OCI-LY1 (cell line): ENCODE data around the gene TMEM9.

Experiments used
- H2AFZ ChIP-seq: fragments of 200-600 bp; sonication (generic), shearing (Covaris generic); 2 replicates; pipeline ENCODE4 v1.6.0; 2014; ENCODE audit warnings: antibody characterized with exemption, mild to moderate bottlenecking, low read length
- H3F3A ChIP-seq: fragments of 200-600 bp; sonication (generic), shearing (Covaris generic); 2 replicates; pipeline ENCODE4 v1.6.0; 2014; ENCODE audit warnings: mild to moderate bottlenecking, antibody characterized with exemption, low read length, moderate library complexity; ENCODE audit not compliant: insufficient read depth
- H3K27ac ChIP-seq: fragments of 200-600 bp; sonication (generic); 2 replicates; pipeline ENCODE4 v1.5.1; 2014; ENCODE audit warnings: low read length, mixed run types, mild to moderate bottlenecking, low read depth; ENCODE audit not compliant: poor library complexity, severe bottlenecking
- H3K27me3 ChIP-seq: fragments of 200-600 bp; sonication (generic); 2 replicates; pipeline ENCODE4 v1.6.0; 2014; ENCODE audit warnings: antibody characterized with exemption, mild to moderate bottlenecking, low read length, moderate library complexity; ENCODE audit not compliant: insufficient read depth
- H3K36me3 ChIP-seq: fragments of 200-600 bp; sonication (generic); 2 replicates; pipeline ENCODE4 v1.6.1; 2014; ENCODE audit warnings: mild to moderate bottlenecking, antibody characterized with exemption, low read length, moderate library complexity, mixed read lengths; ENCODE audit not compliant: insufficient read depth
- H3K4me1 ChIP-seq: fragments of 200-600 bp; sonication (generic); 2 replicates; pipeline ENCODE4 v1.5.1; 2014; ENCODE audit warnings: mild to moderate bottlenecking, low read length, moderate library complexity; ENCODE audit not compliant: insufficient read depth, severe bottlenecking
- H3K4me2 ChIP-seq: fragments of 200-600 bp; sonication (generic), shearing (Covaris generic); 2 replicates; pipeline ENCODE4 v1.6.1; 2014; ENCODE audit warnings: low read length
- H3K4me3 ChIP-seq: fragments of 200-600 bp; sonication (generic); 2 replicates; pipeline ENCODE4 v1.5.1; 2014; ENCODE audit warnings: low read length, low read depth, mild to moderate bottlenecking, mixed read lengths; ENCODE audit not compliant: poor library complexity, severe bottlenecking
- H3K79me2 ChIP-seq: fragments of 200-600 bp; shearing (Covaris generic); 2 replicates; pipeline ENCODE4 v1.6.1; 2016; ENCODE audit warnings: mixed run types, low read length, mixed read lengths; ENCODE audit not compliant: insufficient read depth
- H3K9ac ChIP-seq: fragments of 200-600 bp; sonication (generic), shearing (Covaris generic); 2 replicates; pipeline ENCODE4 v1.6.1; 2014; ENCODE audit warnings: mild to moderate bottlenecking, low read length, mixed read lengths
- H3K9me2 ChIP-seq: fragments of 200-600 bp; sonication (generic), shearing (Covaris generic); 2 replicates; pipeline ENCODE4 v1.6.1; 2014; ENCODE audit warnings: low read depth, mild to moderate bottlenecking, low read length, mixed read lengths
- H3K9me3 ChIP-seq: fragments of 200-600 bp; shearing (Covaris generic); 2 replicates; pipeline ENCODE4 v1.6.1; 2014; ENCODE audit warnings: low read length, mixed read lengths
- H4K20me1 ChIP-seq: fragments of 200-600 bp; sonication (generic), shearing (Covaris generic); 2 replicates; pipeline ENCODE4 v1.6.0; 2016; ENCODE audit warnings: mild to moderate bottlenecking, low read length; ENCODE audit not compliant: insufficient read depth
- EZH2 ChIP-seq: fragments of 200-600 bp; sonication (generic), shearing (Covaris generic); IDR thresholded peaks from 2 replicates; pipeline ENCODE4 v1.8.0; 2017; ENCODE audit warnings: borderline replicate concordance, mixed run types, mild to moderate bottlenecking, antibody characterized with exemption, low read length, moderate library complexity, mixed read lengths
- TF ChIP-seq, protein P1 (sequence below): fragments of 200-600 bp; sonication (generic), shearing (Covaris generic); IDR thresholded peaks from 2 replicates; pipeline ENCODE4 v1.5.1; 2017; ENCODE audit warnings: mild to moderate bottlenecking, antibody characterized with exemption, low read length, moderate library complexity, mixed read lengths

Gene TMEM9

DNA sequence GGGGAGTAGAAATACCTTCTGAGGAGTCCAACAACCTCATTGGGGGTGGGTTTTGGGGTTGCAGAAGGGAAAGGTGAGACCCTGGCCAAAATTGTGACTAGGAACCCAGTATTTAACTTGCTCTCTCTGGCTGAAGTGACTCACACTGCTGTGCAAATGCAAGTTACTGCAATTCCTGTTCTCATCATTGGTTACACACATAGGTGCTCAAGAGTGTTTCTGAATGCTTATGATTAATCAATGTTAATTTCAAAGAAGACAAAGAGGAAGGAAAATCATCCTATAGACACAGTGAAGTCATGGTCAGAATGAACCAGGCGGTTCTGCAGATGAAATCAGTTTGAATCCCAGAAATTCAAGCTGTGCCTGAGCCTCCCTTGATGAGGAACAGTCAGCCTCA is 30.4 kb downstream of the TMEM9 start:
- Histone ChIP-seq H3K27ac (no peak overlapping the region), H3K4me1 (no peaks in the 10 kb centered on the region), H3K79me2 (no peaks in the 10 kb centered on the region), H3K4me2 (no peak overlapping the region), H3K27me3 (no peaks in the 10 kb centered on the region), H3K36me3 (no peaks in the 10 kb centered on the region), H3K9me3 (no peaks in the 10 kb centered on the region), H4K20me1 (no peaks in the 10 kb centered on the region), H2AFZ (no peak overlapping the region), H3K4me3 (no peak overlapping the region), H3K9me2 (no peaks in the 10 kb centered on the region), H3K9ac (no peak overlapping the region), H3F3A (no peaks in the 10 kb centered on the region)
- TF ChIP-seq EZH2, result no peak
- TF ChIP-seq, protein P1, sequence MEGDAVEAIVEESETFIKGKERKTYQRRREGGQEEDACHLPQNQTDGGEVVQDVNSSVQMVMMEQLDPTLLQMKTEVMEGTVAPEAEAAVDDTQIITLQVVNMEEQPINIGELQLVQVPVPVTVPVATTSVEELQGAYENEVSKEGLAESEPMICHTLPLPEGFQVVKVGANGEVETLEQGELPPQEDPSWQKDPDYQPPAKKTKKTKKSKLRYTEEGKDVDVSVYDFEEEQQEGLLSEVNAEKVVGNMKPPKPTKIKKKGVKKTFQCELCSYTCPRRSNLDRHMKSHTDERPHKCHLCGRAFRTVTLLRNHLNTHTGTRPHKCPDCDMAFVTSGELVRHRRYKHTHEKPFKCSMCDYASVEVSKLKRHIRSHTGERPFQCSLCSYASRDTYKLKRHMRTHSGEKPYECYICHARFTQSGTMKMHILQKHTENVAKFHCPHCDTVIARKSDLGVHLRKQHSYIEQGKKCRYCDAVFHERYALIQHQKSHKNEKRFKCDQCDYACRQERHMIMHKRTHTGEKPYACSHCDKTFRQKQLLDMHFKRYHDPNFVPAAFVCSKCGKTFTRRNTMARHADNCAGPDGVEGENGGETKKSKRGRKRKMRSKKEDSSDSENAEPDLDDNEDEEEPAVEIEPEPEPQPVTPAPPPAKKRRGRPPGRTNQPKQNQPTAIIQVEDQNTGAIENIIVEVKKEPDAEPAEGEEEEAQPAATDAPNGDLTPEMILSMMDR, result no peak

DNA sequence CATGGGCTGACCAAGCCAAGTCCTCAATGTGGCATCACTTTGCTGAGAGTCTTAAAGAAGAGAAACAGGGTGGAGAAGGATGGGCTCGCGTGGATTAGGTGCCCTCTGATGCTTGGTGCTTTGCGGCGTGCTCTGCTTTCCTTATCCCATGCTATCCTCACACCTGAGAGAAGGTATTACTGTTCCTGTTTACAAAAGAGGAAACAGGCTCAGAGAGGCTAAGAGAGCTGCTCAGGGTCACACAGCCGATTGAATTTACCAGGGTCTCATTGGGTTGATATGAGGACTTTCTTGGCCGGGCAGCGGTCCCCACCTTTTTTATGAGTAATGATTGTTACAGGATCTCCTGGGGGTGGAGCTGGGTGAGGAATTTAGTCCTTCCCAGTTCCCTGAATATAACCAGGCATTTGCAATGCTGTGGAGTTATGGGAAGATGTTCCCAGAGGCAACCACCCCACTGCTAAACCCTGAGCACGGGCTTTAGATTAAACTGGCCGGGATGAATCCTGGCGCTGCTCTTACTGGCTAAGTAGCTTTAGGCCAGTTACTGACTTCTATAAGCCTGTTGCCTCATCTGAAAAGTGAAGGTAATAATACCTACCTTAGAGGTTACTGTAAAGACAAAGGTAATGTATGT is 31.8 kb downstream of the TMEM9 start:
- Histone ChIP-seq H3F3A (no peaks in the 10 kb centered on the region), H2AFZ (no peak overlapping the region), H3K79me2 (no peaks in the 10 kb centered on the region), H3K9me2 (no peaks in the 10 kb centered on the region), H3K27ac (no peak overlapping the region), H3K4me1 (no peaks in the 10 kb centered on the region), H3K4me3 (no peak overlapping the region), H3K36me3 (no peaks in the 10 kb centered on the region), H3K9me3 (no peaks in the 10 kb centered on the region), H3K27me3 (no peaks in the 10 kb centered on the region), H3K4me2 (no peak overlapping the region), H4K20me1 (no peaks in the 10 kb centered on the region), H3K9ac (no peak overlapping the region)
- TF ChIP-seq, protein P1, result no peak

DNA sequence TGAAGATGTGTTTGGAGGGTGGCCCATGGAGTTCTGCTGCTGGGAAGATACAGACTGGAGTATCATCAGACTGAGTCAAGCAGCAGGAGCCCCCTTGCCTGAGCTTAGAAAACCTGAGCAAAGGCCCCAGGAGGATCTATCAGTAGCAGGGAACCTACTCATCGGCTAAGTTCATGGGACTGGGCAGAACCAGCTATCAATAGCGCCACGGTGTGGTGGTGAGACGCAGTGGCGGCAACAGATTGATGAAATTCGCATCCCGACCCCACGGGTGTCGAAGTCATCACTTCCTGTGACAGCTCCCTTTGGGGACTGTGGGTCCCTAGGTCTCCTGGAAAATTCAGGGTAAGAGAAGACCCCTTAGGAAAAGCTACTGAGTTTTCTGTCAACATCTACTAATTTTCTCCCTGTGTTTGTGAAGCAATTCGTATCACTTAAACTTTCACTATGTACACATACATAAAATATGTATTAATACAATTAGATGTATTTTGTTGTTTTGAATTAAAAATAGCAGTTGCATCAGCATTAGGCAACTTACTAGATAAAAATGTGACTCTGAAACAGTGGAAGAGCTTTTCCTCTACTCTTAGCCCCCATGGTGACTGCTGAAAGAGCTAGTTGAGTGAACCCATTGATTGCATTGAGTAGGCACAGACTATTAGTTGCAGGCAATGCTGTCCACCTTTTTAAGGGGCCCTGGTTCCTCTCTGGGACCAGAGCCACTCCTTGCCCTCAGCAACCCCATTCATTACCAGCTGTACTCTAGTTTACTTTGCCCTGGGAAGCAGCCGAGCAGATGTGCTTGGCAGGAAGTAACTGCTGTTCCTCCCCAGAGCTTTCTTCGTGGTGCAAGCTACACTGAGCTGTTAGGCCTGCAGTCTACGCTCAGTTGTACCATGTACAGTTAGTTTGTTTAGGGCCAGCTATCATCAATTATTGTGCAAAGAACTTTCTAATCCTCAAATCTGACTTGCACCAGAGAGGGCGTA is 34.8 kb downstream of the TMEM9 start:
- H3K9me2 ChIP-seq, result no peaks in the 10 kb centered on the region
- no peaks in the 10 kb centered on the region for H3F3A ChIP-seq
- no peak overlapping the region for H3K4me2 ChIP-seq
- no peak overlapping the region for H3K4me3 ChIP-seq
- H3K27me3 ChIP-seq, result no peaks in the 10 kb centered on the region
- TF ChIP-seq, protein P1, result peak; percentile 78
- no peak for TF ChIP-seq EZH2
- no peaks in the 10 kb centered on the region for H3K36me3 ChIP-seq
- no peaks in the 10 kb centered on the region for H3K4me1 ChIP-seq
- no peak overlapping the region for H3K27ac ChIP-seq
- no peaks in the 10 kb centered on the region for H4K20me1 ChIP-seq
- no peak overlapping the region for H2AFZ ChIP-seq
- H3K9ac ChIP-seq, result no peak overlapping the region
- H3K9me3 ChIP-seq, result no peaks in the 10 kb centered on the region
- no peaks in the 10 kb centered on the region for H3K79me2 ChIP-seq
